Measurements from ENCODE around the gene PDGFA. TPM values are rescaled to one million over a fixed set of nuclear protein-coding genes. Genes with fewer than 3 reads are reported as not detected.

PDGFA gene
- total RNA-seq, 1 donor from 2014 or later = 7.3 TPM

- DNase-seq = no peak
- intact Hi-C loops (cut with micrococcal nuclease) = no loop called here
- CTCF ChIA-PET = no interaction called here
- POLR2A ChIA-PET = no interaction called here
- Mint-ChIP-seq H3K4me3 (no peak overlapping the region), H3K27me3 (no peaks in the 10 kb centered on the region), H3K4me1 (no peaks in the 10 kb centered on the region), H3K36me3 (ENCODE audit: low read depth) (no peaks in the 10 kb centered on the region), H3K27ac (no peak overlapping the region), H3K9me3 (no peaks in the 10 kb centered on the region)
- no peak for TF ChIP-seq CTCF (IDR thresholded peaks at IDR 0.05)
- no peak for ATAC-seq (ENCODE audit: low read depth)
Measured at GRCh38 chr7:550881-551614, 31.4 kb upstream of the PDGFA start.

- CTCF ChIA-PET = no interaction called here
- no peaks in the 10 kb centered on the region for H3K27me3 Mint-ChIP-seq
Measured at GRCh38 chr7:549891-550625, 30.4 kb upstream of the PDGFA start.

GRCh38 chr7:549066-549890 is 29.6 kb upstream of the PDGFA start:
- no peak overlapping the region for H3K4me3 Mint-ChIP-seq
- H3K4me1 Mint-ChIP-seq = no peaks in the 10 kb centered on the region
- H3K27me3 Mint-ChIP-seq = no peaks in the 10 kb centered on the region
- ATAC-seq (ENCODE audit: low read depth) (no peak), DNase-seq (no peak)
- no peak overlapping the region for H3K27ac Mint-ChIP-seq
- H3K9me3 Mint-ChIP-seq = peaks cover 4% of the 10 kb centered on the region
- ChIA-PET POLR2A (no interaction called here), CTCF (no interaction called here)
- H3K36me3 Mint-ChIP-seq (ENCODE audit: low read depth) = no peaks in the 10 kb centered on the region
- TF ChIP-seq CTCF (IDR thresholded peaks at IDR 0.05) = no peak
- intact Hi-C loops (cut with micrococcal nuclease) = no loop called here

More at GRCh38 chr7:549891-550625, 30.4 kb upstream of the PDGFA start:
- no peaks in the 10 kb centered on the region for H3K36me3 Mint-ChIP-seq (ENCODE audit: low read depth)
- no peak overlapping the region for H3K27ac Mint-ChIP-seq
- peaks cover 4% of the 10 kb centered on the region for H3K9me3 Mint-ChIP-seq
- DNase-seq (no peak), ATAC-seq (ENCODE audit: low read depth) (no peak)
- no peak for TF ChIP-seq CTCF (IDR thresholded peaks at IDR 0.05)
- no peaks in the 10 kb centered on the region for H3K4me1 Mint-ChIP-seq
- POLR2A ChIA-PET = no interaction called here
- H3K4me3 Mint-ChIP-seq = no peak overlapping the region
- intact Hi-C loops (cut with micrococcal nuclease) = no loop called here

GRCh38 chr7:548401-548800 is 28.8 kb upstream of the PDGFA start:
- ATAC-seq (ENCODE audit: low read depth) (no peak), DNase-seq (no peak)
- intact Hi-C loops (cut with micrococcal nuclease) = no loop called here
- H3K4me1 Mint-ChIP-seq = no peaks in the 10 kb centered on the region
- CTCF ChIA-PET = no interaction called here
- no peak overlapping the region for H3K27ac Mint-ChIP-seq
- peaks cover 4% of the 10 kb centered on the region for H3K9me3 Mint-ChIP-seq
- POLR2A ChIA-PET = no interaction called here
- H3K27me3 Mint-ChIP-seq = no peaks in the 10 kb centered on the region
- no peaks in the 10 kb centered on the region for H3K36me3 Mint-ChIP-seq (ENCODE audit: low read depth)
- H3K4me3 Mint-ChIP-seq = no peak overlapping the region
- no peak for TF ChIP-seq CTCF (IDR thresholded peaks at IDR 0.05)

GRCh38 chr7:545470-545869 is 25.8 kb upstream of the PDGFA start:
- H3K27me3 Mint-ChIP-seq = no peaks in the 10 kb centered on the region

More at GRCh38 chr7:545470-545869, 25.8 kb upstream of the PDGFA start:
- Mint-ChIP-seq H3K36me3 (ENCODE audit: low read depth) (no peaks in the 10 kb centered on the region), H3K4me1 (no peaks in the 10 kb centered on the region), H3K27ac (no peak overlapping the region), H3K9me3 (peaks cover 7% of the 10 kb centered on the region), H3K4me3 (no peak overlapping the region)
- POLR2A ChIA-PET = no interaction called here
- no peak for TF ChIP-seq CTCF (IDR thresholded peaks at IDR 0.05)
- ATAC-seq (ENCODE audit: low read depth) (no peak), DNase-seq (no peak)
- intact Hi-C loops (cut with micrococcal nuclease) = no loop called here
- CTCF ChIA-PET = no interaction called here
